ENCODE measurements around the gene EGLN3.

- TF ChIP-seq, protein P1, sequence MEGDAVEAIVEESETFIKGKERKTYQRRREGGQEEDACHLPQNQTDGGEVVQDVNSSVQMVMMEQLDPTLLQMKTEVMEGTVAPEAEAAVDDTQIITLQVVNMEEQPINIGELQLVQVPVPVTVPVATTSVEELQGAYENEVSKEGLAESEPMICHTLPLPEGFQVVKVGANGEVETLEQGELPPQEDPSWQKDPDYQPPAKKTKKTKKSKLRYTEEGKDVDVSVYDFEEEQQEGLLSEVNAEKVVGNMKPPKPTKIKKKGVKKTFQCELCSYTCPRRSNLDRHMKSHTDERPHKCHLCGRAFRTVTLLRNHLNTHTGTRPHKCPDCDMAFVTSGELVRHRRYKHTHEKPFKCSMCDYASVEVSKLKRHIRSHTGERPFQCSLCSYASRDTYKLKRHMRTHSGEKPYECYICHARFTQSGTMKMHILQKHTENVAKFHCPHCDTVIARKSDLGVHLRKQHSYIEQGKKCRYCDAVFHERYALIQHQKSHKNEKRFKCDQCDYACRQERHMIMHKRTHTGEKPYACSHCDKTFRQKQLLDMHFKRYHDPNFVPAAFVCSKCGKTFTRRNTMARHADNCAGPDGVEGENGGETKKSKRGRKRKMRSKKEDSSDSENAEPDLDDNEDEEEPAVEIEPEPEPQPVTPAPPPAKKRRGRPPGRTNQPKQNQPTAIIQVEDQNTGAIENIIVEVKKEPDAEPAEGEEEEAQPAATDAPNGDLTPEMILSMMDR (IDR thresholded peaks at IDR 0.05), result no peak
- TF ChIP-seq POLR2A (IDR thresholded peaks at IDR 0.05), result no peak
Observed at GRCh38 chr14:33930439-33930838, 20.4 kb downstream of the EGLN3 start.
